Measurements from ENCODE around the gene PNMA8B. TPM values are rescaled to one million over a fixed set of nuclear protein-coding genes. Genes with fewer than 3 reads are reported as not detected.

The PNMA8B gene
- polyA plus RNA-seq, 1 donor from 2014 or later, result 10.1 TPM

DNA sequence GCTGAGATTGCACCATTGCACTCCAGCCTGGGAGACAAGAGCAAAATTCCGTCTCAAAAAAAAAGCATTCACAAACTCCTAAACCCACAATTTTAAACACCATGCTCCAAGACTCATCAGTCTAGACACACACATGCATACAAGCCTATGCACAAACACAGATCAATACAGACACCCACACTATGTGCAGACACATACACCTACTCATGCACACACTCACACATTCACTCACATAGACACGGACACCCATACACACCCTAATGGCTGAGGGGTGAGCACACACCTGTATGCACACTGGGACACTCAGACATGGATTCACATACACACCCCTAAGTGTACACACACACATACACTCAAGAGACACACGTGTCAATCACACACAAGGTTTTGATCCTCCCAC, 9.3 kb downstream of the PNMA8B start:
- Histone ChIP-seq H3K4me3 (ENCODE audit: low read length) (no peak overlapping the region), H3K9me2 (ENCODE audit: insufficient read depth, low read length) (no peaks in the 10 kb centered on the region), H3K9ac (ENCODE audit: low read length) (no peak overlapping the region), H2AFZ (ENCODE audit: low read depth, low read length) (no peak overlapping the region), H3K4me2 (ENCODE audit: low read length) (no peak overlapping the region), H3K9me3 (ENCODE audit: low read length) (no peaks in the 10 kb centered on the region), H4K20me1 (ENCODE audit: insufficient read depth) (no peaks in the 10 kb centered on the region), H3K79me2 (replicated peaks; ENCODE audit: insufficient read depth, low read length) (no peaks in the 10 kb centered on the region), H3K36me3 (ENCODE audit: insufficient read depth, low read length) (no peaks in the 10 kb centered on the region), H3K27ac (ENCODE audit: low read length) (no peak overlapping the region), H3F3A (ENCODE audit: insufficient read depth, low read length, poor library complexity, severe bottlenecking) (no peaks in the 10 kb centered on the region), H3K27me3 (ENCODE audit: insufficient read depth, low read depth, low read length) (peaks cover 11% of the 10 kb centered on the region)
- TF ChIP-seq, protein P1, sequence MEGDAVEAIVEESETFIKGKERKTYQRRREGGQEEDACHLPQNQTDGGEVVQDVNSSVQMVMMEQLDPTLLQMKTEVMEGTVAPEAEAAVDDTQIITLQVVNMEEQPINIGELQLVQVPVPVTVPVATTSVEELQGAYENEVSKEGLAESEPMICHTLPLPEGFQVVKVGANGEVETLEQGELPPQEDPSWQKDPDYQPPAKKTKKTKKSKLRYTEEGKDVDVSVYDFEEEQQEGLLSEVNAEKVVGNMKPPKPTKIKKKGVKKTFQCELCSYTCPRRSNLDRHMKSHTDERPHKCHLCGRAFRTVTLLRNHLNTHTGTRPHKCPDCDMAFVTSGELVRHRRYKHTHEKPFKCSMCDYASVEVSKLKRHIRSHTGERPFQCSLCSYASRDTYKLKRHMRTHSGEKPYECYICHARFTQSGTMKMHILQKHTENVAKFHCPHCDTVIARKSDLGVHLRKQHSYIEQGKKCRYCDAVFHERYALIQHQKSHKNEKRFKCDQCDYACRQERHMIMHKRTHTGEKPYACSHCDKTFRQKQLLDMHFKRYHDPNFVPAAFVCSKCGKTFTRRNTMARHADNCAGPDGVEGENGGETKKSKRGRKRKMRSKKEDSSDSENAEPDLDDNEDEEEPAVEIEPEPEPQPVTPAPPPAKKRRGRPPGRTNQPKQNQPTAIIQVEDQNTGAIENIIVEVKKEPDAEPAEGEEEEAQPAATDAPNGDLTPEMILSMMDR (IDR thresholded peaks at IDR 0.05; ENCODE audit: poor library complexity, severe bottlenecking), result no peak
- TF ChIP-seq EZH2 (IDR thresholded peaks at IDR 0.05; ENCODE audit: borderline replicate concordance, insufficient read depth, low read length, poor library complexity, severe bottlenecking), result no peak
- no peak for TF ChIP-seq EP300 (conservative IDR thresholded peaks at IDR 0.05; ENCODE audit: poor library complexity, severe bottlenecking)
- TF ChIP-seq SMC3 (conservative IDR thresholded peaks at IDR 0.05; ENCODE audit: poor library complexity), result no peak
- no peak for TF ChIP-seq MXI1 (conservative IDR thresholded peaks at IDR 0.05; ENCODE audit: poor library complexity, severe bottlenecking)
- TF ChIP-seq RAD21 (conservative IDR thresholded peaks at IDR 0.05), result no peak
- no peak for TF ChIP-seq REST (IDR thresholded peaks at IDR 0.05; ENCODE audit: borderline replicate concordance)
- no peak for TF ChIP-seq POLR2AphosphoS5 (IDR thresholded peaks at IDR 0.05)
- TF ChIP-seq TAF1 (IDR thresholded peaks at IDR 0.05; ENCODE audit: low read depth), result no peak

DNA sequence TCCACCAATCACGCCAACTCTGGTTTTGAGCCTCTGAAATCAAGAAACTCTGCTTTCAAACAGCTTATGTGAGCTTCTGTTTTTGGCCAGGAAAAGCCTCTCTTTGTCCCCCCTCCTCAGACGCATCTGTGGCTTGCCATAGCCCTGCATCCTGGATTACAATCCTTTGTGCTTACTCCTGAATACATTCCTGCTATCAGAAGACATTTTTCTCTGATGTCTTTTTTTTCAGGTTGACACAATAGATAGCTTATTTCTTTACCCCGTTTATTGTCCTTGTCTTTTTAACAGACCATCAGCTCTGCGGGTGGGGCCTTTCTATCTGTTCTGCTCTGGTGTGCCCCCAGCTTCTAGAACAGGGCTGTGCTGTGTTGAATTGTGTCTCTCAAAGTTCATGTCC, 11.0 kb downstream of the PNMA8B start:
- Histone ChIP-seq H3K27me3 (ENCODE audit: insufficient read depth, low read depth, low read length) (no peaks in the 10 kb centered on the region), H4K20me1 (ENCODE audit: insufficient read depth) (no peaks in the 10 kb centered on the region), H3K4me2 (ENCODE audit: low read length) (no peak overlapping the region), H3K9me2 (ENCODE audit: insufficient read depth, low read length) (no peaks in the 10 kb centered on the region), H3K9ac (ENCODE audit: low read length) (peak overlapping the region; percentile 3), H3K79me2 (replicated peaks; ENCODE audit: insufficient read depth, low read length) (no peaks in the 10 kb centered on the region), H3K4me3 (ENCODE audit: low read length) (no peak overlapping the region), H3F3A (ENCODE audit: insufficient read depth, low read length, poor library complexity, severe bottlenecking) (peaks cover 4% of the 10 kb centered on the region), H3K36me3 (ENCODE audit: insufficient read depth, low read length) (no peaks in the 10 kb centered on the region), H3K27ac (ENCODE audit: low read length) (peak overlapping the region; percentile 6), H3K9me3 (ENCODE audit: low read length) (no peaks in the 10 kb centered on the region), H2AFZ (ENCODE audit: low read depth, low read length) (no peak overlapping the region)
- TF ChIP-seq, protein P1 (IDR thresholded peaks at IDR 0.05; ENCODE audit: poor library complexity, severe bottlenecking), result no peak
- no peak for TF ChIP-seq SMC3 (conservative IDR thresholded peaks at IDR 0.05; ENCODE audit: poor library complexity)
- TF ChIP-seq REST (IDR thresholded peaks at IDR 0.05; ENCODE audit: borderline replicate concordance), result no peak
- no peak for TF ChIP-seq EZH2 (IDR thresholded peaks at IDR 0.05; ENCODE audit: borderline replicate concordance, insufficient read depth, low read length, poor library complexity, severe bottlenecking)
- TF ChIP-seq MXI1 (conservative IDR thresholded peaks at IDR 0.05; ENCODE audit: poor library complexity, severe bottlenecking), result no peak

All from neural cell (in vitro differentiated cells).